Stimulated activated CD4-positive, alpha-beta T cell treated with anti-CD3 and anti-CD28 coated beads, Interleukin-1b, Interleukin-23, amount 100 ng/mL, for 1 hour (primary cell): ENCODE measurements around the gene CYTH3.
"Not testable (repeated sequence)": the region's sequence is repeated elsewhere in the genome, so short reads cannot be mapped to it uniquely, and the experiment has no call there.

Experiments used
- DNase-seq, 2 donors: peaks; one replicate each; pipeline ENCODE4 v3.0.0-alpha.2; 2020; ENCODE audit warnings: low read depth in 2 of 2

CYTH3 gene, protein sequence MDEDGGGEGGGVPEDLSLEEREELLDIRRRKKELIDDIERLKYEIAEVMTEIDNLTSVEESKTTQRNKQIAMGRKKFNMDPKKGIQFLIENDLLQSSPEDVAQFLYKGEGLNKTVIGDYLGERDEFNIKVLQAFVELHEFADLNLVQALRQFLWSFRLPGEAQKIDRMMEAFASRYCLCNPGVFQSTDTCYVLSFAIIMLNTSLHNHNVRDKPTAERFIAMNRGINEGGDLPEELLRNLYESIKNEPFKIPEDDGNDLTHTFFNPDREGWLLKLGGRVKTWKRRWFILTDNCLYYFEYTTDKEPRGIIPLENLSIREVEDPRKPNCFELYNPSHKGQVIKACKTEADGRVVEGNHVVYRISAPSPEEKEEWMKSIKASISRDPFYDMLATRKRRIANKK

DNA sequence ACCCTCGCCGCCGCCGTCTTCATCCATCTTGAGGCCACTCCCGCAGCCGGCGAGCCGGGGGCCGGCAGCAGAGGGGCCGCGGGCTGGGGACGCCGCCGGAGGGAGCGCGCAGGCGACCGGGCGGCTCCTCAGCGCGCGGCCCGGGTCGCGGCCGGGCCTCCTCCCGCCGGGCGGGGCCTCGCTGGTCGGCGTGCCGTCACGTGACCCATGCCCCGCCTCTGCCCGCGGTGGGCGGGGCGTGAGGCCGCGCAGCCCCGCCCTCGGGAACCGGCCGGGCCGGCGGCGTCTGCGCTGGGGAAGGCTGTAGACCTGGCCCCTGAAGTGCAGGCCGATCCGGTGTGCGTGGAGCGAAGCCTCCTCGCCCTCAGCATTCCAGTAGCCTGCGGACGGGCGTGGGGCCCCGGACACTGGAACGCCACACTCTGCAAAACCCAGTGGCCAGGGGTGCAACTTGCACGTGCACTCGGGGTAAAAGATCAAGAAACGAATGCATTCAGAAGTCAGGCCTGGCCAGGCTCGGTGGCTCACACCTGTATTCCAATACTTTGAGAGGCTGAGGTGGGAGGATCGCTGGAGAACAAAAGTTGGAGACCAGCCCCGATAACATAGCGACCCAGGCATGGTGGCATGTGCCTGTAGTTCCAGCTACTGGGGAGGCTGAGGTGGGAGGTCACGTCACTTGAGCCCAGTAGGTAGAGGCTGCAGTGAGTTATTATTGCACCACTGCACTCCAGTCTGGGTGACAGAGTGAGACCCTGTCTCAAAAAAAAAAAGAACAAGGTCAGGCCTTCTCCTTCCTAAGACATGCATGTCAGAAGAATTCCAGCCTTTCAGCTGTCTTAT, at the start of gene CYTH3:
Gene CYTH3 (minus strand): TSS at position 144 of the 843 bp plus-strand sequence. CDS start 117 bp downstream, at position 27.
- peak; percentile 62 to 72 for DNase-seq

GRCh38 chr7:6320791-6321190, 48.4 kb upstream of the CYTH3 start:
- DNase-seq, result no peak

GRCh38 chr7:6317797-6318438, 45.5 kb upstream of the CYTH3 start:
- DNase-seq, result no peak

DNA sequence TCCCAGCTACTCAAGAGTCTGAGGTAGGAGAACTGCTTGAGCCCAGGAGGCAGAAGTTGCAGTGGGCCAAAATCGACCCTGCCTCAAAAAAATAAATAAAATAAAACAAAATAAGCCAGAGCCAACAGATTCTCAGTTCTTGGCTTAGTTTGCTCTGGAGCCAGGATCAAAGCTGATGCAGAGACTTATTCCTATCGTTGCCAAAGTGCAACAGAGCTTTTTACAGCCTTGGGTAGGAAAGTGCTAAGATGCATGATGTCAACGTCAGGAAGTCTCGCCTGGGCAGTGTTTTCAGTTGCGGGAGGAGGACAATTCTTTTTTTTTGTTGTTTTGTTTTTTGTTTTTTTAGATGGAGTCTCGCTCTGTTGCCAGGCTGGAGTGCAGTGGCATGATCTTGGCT, 43.8 kb upstream of the CYTH3 start:
- no peak for DNase-seq

DNA sequence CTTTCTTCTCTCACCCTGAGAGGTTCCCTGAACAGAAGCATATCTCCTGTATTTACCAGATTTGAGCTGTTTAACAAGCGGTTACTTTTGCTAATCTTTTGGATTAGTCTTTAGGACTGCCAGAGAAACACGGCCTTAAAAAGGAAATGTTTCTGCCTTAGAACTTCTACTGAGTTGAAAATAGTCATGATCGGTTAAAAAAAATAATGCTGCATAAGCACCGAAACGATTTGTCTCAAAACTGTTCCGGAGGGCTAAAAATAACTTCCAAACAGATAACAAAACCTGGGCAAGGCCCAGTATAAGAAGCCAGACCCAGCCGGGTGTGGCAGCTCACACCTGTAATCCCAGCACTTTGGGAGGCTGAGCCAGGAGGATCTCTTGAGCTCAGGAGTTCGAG, 43.3 kb upstream of the CYTH3 start:
- no peak for DNase-seq

DNA sequence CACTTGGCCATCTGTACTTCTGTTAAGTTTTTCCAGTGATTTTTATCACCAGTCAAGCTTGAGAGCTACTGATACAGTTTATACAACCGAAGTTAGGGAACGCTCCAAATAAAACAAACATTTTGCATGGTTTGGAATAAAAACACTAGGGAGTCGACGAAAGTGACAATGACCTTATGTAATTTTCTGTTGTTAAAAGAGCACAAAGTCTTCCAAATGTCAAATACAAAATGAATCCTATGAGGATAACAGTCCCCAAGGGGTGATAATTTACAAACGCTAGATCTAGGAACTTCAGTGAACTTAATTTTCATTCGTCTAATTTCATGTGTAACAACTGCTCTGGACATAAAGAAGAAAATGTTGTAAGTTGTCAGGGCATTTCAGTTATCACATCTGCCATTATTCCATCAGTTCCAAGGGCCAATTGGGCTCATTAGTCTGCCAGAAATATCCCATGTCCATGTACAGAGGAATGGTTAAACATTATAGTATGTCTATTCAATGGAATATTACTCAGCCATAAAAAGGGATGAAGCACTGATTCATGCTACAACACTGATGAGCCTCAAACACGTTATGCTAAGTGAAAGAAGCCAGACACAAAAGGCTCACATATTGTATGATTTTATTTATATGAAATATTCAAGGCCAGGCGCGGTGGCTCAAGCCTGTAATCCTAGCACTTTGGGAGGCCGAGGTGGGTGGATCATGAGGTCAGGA, 38.0 kb upstream of the CYTH3 start:
- no peak for DNase-seq

DNA sequence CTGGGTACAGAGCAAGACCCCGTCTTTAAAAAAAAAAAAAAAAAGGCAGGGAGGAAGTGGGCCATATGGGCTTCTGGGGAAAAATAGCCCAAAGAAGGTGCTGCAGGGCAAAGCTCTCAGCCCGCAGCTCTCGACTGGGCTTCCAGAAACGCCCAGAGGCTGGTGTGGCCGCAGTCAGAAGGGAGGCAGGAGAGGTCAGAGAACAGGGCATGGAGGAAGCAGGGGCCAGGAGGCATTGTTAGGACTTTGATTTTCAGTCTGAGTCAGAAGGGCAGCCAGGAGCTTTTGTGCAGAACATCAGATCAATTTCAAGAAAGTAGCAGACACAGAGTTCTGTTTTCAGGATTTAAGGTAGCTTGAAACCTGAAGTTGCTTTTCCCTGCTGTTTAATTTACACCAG, 35.3 kb upstream of the CYTH3 start:
- no peak for DNase-seq

DNA sequence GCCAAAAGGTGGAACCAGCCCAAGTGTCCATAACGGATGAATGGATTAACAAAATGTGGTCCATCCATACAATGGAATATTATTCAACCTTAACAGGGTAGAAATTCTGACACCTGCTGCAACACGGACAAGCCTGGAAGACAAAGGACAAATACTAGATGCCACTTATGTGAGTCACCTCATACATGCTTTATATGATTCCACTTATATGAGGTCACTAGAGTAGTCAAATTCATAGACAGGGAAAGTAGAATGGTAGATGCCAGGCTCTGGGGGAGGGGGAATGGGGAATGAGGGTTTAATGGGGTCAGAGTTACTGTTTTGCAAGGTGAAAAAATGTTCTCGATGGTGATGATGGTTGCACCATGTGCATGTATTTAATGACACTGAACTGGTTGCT, 34.0 kb upstream of the CYTH3 start:
- no peak for DNase-seq

DNA sequence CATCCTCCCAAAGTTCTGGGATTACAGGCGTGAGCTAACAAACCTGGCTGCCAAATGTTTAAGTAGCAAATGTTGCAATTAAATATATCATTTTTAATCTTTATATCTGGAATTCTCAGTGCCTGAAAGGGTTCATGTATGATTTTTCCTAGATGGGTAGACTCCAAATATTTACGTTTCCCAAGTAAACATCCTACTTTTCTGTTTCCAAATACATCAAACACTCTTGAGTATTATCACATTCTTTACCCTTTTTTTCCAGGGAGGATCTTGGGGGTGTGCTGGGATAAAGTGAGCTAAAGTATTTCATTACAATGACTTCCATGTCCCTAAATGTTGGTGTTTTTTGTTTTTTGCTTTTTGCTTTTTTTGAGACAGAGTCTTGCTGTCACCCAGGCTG, 32.9 kb upstream of the CYTH3 start:
- no peak for DNase-seq

DNA sequence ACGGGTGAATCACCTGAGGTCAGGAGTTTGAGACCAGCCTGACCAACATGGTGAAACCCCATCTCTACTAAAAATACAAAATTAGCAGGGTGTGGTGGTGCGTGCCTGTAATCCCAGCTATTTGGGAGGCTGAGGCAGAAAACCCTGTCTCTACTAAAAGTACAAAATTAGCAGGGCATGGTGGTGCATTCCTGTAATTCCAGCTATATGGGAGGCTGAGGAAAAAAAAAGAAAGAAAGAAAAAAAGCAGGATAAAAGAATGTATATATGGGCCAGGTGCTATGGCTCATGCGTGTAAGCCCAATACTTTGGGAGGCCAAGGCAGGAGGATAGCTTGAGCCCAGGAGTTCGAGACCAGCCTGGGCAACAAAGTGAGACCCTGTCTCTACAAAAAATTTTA, 29.0 kb upstream of the CYTH3 start:
- not testable (repeated sequence) for DNase-seq

GRCh38 chr7:6299774-6300173, 27.4 kb upstream of the CYTH3 start:
- DNase-seq, result no peak

DNA sequence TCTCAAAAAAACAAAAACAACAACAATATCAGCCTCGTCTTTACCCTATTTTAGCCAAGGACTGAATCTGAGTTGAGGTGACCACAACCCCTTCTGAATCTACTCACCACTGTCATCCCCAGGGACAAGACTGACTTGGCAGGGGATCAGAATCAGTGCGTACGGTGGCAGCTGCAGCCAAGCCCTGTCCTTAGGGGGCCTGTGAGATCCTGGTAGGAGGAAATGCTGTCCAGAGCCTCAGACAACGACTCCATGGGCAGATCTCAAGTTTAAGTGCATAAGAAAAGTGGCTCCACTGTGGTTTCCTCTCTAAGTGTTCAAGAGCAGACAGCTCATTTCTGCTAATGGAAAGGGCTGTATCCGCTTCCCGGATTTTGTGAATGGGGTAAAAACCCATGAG, 22.4 kb upstream of the CYTH3 start:
- DNase-seq, result no peak

- DNase-seq, result no peak
These were observed 20.8 kb upstream of the CYTH3 start for GRCh38 chr7:6293202-6293601.

- DNase-seq, result not testable (repeated sequence)
These were observed 19.5 kb upstream of the CYTH3 start for GRCh38 chr7:6291941-6292340.

DNA sequence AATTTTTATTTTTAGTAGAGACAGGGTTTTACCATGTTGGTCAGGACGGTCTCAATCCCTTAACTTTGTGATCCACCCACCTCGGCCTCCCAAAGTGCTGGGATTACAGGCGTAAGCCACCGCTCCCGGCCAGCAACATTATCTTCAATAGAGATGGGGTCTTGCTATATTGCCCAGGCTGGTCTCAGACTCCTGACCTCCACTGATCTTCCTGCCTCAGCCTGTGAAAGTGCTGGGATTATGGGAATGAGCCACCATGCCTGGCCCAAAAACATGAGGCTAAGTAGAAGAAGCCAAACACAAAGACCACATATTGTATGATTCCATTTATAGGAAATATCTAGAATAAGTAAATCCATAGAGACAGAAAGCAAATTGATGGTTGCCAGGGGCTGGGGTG, 19.1 kb upstream of the CYTH3 start:
- no peak for DNase-seq

DNA sequence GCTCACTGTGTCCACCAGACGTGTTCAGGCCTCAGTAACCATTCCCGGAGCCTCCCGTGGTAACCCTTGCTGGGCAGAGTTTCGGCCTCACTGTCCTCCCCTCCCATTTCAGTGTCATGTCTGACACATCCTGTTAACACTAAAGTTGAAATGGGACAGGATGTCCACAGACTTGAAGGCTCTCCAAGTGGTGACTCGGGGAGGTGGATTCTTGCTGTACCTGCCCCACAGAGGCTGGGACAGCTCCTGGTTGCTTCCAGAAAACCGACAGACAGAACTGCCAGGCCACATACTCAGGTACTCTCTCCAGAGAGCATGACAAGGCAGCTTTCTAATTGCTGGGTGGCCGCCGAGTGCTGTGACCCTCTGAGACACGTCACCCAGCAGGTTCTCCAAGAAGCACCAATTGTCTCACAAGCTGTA, 17.9 kb upstream of the CYTH3 start:
- no peak for DNase-seq

DNA sequence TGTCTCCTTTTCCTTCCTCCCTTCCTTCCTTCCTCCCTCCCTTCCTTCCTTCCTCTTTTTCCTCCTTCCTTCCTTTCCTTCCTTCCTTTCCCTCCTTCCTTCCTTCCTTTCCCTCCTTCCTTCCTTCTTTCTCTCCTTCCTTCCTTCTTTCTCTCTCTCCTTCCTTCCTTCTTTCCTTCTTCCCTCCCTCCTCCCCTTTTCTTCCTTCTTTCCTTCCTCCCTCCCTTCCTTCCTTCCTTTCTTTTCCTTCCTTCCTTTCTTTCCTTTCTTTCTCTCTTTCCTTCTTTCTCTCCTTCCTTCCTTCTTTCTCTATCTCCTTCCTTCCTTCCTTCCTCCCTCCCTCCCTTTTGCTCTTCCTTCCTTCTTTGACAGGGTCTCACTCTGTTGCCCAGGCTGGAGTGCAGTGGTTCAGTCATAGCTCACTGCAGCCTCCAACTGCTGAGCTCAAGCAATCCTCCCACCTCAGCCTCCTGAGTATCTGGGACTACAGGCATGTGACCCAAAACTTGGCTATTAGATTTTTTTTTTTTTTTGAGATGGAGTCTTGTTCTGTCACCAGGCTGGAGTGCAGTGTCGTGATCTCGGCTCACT, 15.9 kb upstream of the CYTH3 start:
- DNase-seq, result no peak

DNA sequence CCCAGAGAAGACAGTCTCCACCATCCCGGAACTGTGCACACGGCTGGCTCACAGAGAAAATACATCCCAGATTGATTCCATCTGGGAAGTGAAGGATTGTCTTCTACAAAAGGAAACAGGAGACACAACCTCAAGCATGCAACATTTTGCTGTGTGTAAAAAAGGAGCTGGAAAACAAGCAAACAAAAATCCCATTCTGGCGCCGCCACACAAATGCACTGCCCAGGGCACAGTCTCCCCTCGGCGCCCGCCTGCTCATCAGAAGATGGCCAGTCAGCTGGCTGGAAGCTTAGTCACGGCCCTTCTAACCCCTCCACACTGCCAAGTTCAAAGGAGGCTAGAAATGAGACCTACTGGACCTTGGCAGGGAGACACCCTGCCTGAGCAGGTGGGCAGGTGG, 14.1 kb upstream of the CYTH3 start:
- no peak for DNase-seq

- DNase-seq, result no peak
These were observed 12.3 kb upstream of the CYTH3 start for GRCh38 chr7:6284461-6285360.

DNA sequence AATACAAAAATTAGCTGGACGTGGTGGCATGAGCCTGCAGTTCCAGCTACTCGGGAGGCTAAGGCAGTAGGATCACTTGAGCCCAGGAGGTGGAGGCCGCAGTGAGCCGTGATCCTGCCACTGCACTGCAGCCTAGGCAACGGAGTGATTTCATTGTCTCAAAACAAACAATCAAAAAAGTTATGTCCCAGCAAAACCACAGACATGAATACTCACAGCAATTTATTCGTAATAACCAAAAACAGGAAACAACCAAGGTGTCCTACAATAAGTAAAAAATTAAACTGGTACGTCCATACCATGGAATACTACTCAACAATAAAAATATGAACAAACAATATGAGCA, 11.6 kb upstream of the CYTH3 start:
- DNase-seq, result no peak
